Breast epithelium (tissue), 4 donors: ENCODE measurements around the gene HMX3. TPM values are rescaled to one million over a fixed set of nuclear protein-coding genes. Genes with fewer than 3 reads are reported as not detected.

Experiments used
- DNase-seq, 2 donors: peaks; one replicate each; pipeline ENCODE4 v3.0.0-alpha.2; 2019; ENCODE audit warnings: low spot score in 2 of 2
- H3K27ac ChIP-seq, 2 donors: fragments of 200-600 bp; sonication (generic) in 1 of 2; one replicate each; pipeline ENCODE4 v1.5.1; 2016 to 2019; ENCODE audit warnings: mild to moderate bottlenecking in 1 of 2
- H3K27me3 ChIP-seq, 2 donors: fragments of 200-600 bp; sonication (generic) in 1 of 2; one replicate each; pipeline versions ENCODE4 v1.5.1 to v1.6.0; 2017 to 2019; ENCODE audit warnings: control low read depth in 1 of 2, mild to moderate bottlenecking in 1 of 2
- H3K36me3 ChIP-seq: fragments of 200-600 bp; one replicate; pipeline ENCODE4 v1.5.1; 2019
- H3K4me1 ChIP-seq, 2 donors: fragments of 200-600 bp; sonication (generic); one replicate each; pipeline ENCODE4 v1.5.1; 2016 to 2019; ENCODE audit warnings: control low read depth in 1 of 2
- H3K4me3 ChIP-seq, 3 donors: fragments of 200-600 bp; sonication (generic); 1 replicate in 2 of 3; 2 replicates in 1 of 3; pipeline ENCODE4 v1.5.1; 2016 to 2019; ENCODE audit warnings: mild to moderate bottlenecking in 3 of 3, moderate library complexity in 2 of 3
- H3K9me3 ChIP-seq, 2 donors: fragments of 200-600 bp; sonication (generic) in 1 of 2; one replicate each; pipeline ENCODE4 v1.5.1; 2016 to 2019; ENCODE audit warnings: control low read depth in 1 of 2
- CTCF ChIP-seq, 3 donors: fragments of 450-650 bp; IDR thresholded peaks; one replicate each; pipeline ENCODE4 v1.5.1; 2016 to 2017; ENCODE audit warnings: antibody characterized with exemption in 3 of 3, mild to moderate bottlenecking in 3 of 3, moderate library complexity in 3 of 3
- POLR2A ChIP-seq: fragments of 450-650 bp; IDR thresholded peaks from one replicate; pipeline ENCODE4 v1.6.1; 2016; ENCODE audit warnings: antibody characterized with exemption, mild to moderate bottlenecking, moderate library complexity
- POLR2AphosphoS5 ChIP-seq, 3 donors: sonication (generic); formaldehyde crosslinking; IDR thresholded peaks; one replicate each; pipeline ENCODE4 v1.6.1; 2017; ENCODE audit warnings: antibody characterized with exemption in 3 of 3
- intact Hi-C: fragments of 100-400 bp; cut with DNase I; formaldehyde crosslinking; loops from one replicate; pipeline ENCODE4 v1.15.1; 2023; ENCODE audit warnings: low total_unique reads
- total RNA-seq, 3 donors: library from RNA; depleted of rRNA; stranded (reverse); fragments of >200 nt; gene quantifications; one replicate each; pipeline ENCODE4 v1.1.0, GENCODE V29; 2016

Gene HMX3
- total RNA-seq, 3 donors from 2014 or later: not detected

- TF ChIP-seq POLR2AphosphoS5 (IDR thresholded peaks at IDR 0.05) (no peak), CTCF (IDR thresholded peaks at IDR 0.05) (no peak), POLR2A (no peak)
- H3K27me3 ChIP-seq: peaks cover 22 to 98% of the 10 kb centered on the region in 2 donors
- H3K9me3 ChIP-seq: no peaks in the 10 kb centered on the region
- H3K27ac ChIP-seq: no peak overlapping the region
- peak overlapping the region; percentile 28 to 68 (median 38) for H3K4me3 ChIP-seq
- H3K36me3 ChIP-seq: no peaks in the 10 kb centered on the region
- intact Hi-C loops: loop anchor here (10.0 kb wide), 1 partner anchor 420 kb away; no protein-coding TSS in a partner anchor
- H3K4me1 ChIP-seq: peaks cover 10 to 16% of the 10 kb centered on the region in 2 donors
- no peak for DNase-seq
Measured at GRCh38 chr10:123134915-123135414, 805 bp upstream of the HMX3 start.

DNA sequence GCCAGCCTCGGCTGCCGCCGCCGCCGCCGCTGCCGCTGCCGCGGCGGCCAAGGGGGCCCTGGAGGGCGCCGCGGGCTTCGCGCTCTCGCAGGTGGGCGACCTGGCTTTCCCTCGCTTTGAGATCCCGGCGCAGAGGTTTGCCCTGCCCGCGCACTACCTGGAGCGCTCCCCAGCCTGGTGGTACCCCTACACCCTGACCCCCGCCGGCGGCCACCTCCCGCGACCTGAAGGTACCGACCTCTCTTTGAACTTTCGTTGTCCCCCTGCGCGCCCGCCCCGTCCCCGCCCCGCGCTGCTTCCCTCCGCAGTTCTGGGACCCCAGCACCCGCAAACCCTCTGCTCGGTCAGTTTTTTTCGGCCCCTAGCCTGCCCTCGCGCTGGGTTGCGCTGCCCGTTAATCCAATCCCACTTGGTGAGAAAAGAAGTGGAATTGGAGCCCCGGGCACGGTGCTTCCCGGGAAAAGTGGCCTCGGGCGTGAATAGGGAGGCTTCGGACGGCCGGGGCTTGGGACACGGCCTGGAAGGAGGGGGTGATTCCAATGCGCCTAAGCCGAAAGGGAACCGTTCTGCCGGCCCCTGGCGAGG, 543 bp downstream of the HMX3 start:
- H3K4me3 ChIP-seq: peak overlapping the region; percentile 28 to 68 (median 38)
- TF ChIP-seq POLR2A: no peak
- TF ChIP-seq CTCF (IDR thresholded peaks at IDR 0.05): no peak
- no peak for TF ChIP-seq POLR2AphosphoS5 (IDR thresholded peaks at IDR 0.05)
- intact Hi-C loops: loop anchor here (10.0 kb wide), 1 partner anchor 418 kb away; no protein-coding TSS in a partner anchor
- no peak overlapping the region for H3K27ac ChIP-seq
- no peak for DNase-seq
- peaks cover 10 to 16% of the 10 kb centered on the region in 2 donors for H3K4me1 ChIP-seq
- H3K36me3 ChIP-seq: no peaks in the 10 kb centered on the region
- H3K27me3 ChIP-seq: peaks cover 23 to 100% of the 10 kb centered on the region in 2 donors
- H3K9me3 ChIP-seq: no peaks in the 10 kb centered on the region

DNA sequence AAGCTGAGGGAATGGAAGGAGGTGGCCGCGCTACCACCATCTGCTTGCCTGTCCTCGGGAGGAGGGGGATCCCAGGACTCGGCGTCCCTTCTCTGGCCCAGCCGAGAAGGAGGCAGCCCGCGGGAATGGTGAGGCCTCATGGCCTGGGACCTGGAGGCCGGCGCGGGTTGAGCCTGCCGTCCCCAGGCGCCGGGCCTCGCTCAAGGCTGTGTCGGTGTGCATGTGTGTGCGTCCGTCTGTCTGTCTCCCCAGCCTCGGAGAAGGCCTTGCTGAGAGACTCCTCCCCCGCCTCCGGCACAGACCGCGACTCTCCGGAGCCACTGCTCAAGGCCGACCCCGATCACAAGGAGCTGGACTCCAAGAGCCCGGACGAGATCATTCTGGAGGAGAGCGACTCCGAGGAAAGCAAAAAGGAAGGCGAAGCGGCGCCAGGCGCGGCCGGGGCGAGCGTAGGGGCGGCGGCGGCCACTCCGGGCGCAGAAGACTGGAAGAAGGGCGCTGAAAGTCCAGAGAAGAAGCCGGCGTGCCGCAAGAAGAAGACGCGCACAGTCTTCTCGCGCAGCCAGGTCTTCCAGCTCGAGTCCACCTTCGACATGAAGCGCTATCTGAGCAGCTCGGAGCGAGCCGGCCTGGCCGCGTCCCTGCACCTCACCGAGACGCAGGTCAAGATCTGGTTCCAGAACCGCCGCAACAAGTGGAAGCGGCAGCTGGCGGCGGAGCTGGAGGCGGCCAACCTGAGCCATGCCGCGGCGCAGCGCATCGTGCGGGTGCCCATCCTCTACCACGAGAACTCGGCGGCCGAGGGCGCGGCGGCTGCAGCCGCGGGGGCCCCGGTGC, 1.3 kb downstream of the HMX3 start:
- Histone ChIP-seq H3K27ac (no peak overlapping the region), H3K4me3 (peak overlapping the region in 2 of 3 donors; percentile 20 to 68), H3K9me3 (no peaks in the 10 kb centered on the region), H3K36me3 (no peaks in the 10 kb centered on the region), H3K4me1 (peaks cover 10 to 16% of the 10 kb centered on the region in 2 donors), H3K27me3 (peaks cover 25 to 100% of the 10 kb centered on the region in 2 donors)
- TF ChIP-seq CTCF (IDR thresholded peaks at IDR 0.05): no peak
- no peak for TF ChIP-seq POLR2A
- TF ChIP-seq POLR2AphosphoS5 (IDR thresholded peaks at IDR 0.05): no peak
- DNase-seq: no peak
- intact Hi-C loops: loop anchor here (10.0 kb wide), 1 partner anchor 418 kb away; no protein-coding TSS in a partner anchor

- no peak for DNase-seq
- Histone ChIP-seq H3K27ac (no peak overlapping the region), H3K4me1 (peaks cover 10 to 11% of the 10 kb centered on the region in 2 donors), H3K36me3 (no peaks in the 10 kb centered on the region), H3K4me3 (no peak overlapping the region), H3K9me3 (no peaks in the 10 kb centered on the region), H3K27me3 (peaks cover 27 to 100% of the 10 kb centered on the region in 2 donors)
- intact Hi-C loops: loop anchor here (10.0 kb wide), 1 partner anchor 416 kb away; no protein-coding TSS in a partner anchor
- no peak for TF ChIP-seq POLR2A
- TF ChIP-seq CTCF (IDR thresholded peaks at IDR 0.05): no peak
- TF ChIP-seq POLR2AphosphoS5 (IDR thresholded peaks at IDR 0.05): no peak
Measured at GRCh38 chr10:123139165-123139520, 3.4 kb downstream of the HMX3 start.
